GM18870 (cell line): ENCODE measurements around the gene AHCYL2.
"Not testable (repeated sequence)": the region's sequence is repeated elsewhere in the genome, so short reads cannot be mapped to it uniquely, and the experiment has no call there.

Experiments used
- ATAC-seq: cut with Tn5 transposase; IDR thresholded peaks from one replicate; pipeline ENCODE4 v1.9.1; 2021; ENCODE audit warnings: moderate library complexity; ENCODE audit not compliant: unreplicated experiment

The AHCYL2 gene

DNA sequence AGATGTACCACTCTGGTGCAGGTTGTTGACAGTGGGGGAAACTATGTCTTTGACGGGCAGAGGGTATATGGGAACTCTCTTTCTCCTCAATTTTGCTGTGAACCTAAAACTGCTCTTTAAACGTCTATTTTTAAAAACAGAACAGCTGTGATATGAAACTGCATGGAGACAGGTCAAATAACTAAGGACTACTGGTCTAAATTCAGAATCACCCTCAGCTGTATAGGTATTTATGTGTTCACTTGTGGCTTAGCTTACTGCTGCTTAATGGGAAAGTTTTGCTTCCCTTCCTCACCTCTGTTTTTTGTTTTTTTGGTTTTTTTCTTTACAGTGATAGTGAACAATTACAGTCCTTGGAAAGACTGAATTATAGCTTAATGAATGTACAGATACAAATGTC lies 122.5 kb downstream of the AHCYL2 start:
- no peak for ATAC-seq

GRCh38 chr7:129348023-129348740 lies 123.4 kb downstream of the AHCYL2 start:
- no peak for ATAC-seq

DNA sequence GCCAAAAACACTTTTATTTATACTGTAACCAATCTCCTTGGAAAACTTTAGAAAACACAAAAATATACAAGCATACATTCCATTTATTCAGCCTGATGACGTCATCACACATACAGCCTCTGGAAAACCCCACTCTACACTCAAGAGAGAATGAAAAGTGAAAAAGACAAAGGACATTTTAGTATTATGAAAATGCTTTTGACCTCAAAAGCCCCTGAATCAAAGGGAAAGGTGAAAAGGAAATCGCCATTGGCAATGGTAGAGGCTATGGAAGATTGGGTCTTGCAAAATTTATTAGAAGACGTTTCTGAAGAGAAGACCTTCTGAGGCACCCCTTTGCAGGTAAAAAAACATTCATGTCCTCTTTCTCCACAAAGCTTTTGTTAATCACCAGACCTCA lies 126.5 kb downstream of the AHCYL2 start:
- ATAC-seq, result no peak

- ATAC-seq, result not testable (repeated sequence)
Measured at GRCh38 chr7:129353104-129353503, 128.3 kb downstream of the AHCYL2 start.

GRCh38 chr7:129354428-129355157 lies 129.8 kb downstream of the AHCYL2 start:
- ATAC-seq, result no peak

DNA sequence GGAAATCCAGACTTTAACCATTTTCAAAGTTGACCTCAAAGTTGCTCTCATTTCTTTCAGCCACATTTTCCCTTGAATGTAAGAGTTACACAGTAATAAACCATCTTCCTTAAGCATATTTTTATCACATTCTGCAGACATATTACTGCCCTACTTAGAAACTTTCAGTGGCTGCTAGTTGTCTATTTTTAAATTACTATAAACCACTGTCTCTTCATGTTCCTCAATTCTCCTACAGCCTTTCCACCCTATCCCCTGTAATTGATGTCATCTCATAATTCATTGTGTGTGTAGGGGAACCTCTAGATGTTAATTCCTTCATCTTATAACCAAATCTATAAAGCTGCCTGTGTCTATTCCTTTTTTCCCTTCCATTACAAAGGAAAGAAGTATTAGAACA lies 131.3 kb downstream of the AHCYL2 start:
- ATAC-seq, result no peak

GRCh38 chr7:129359176-129359575 lies 134.3 kb downstream of the AHCYL2 start:
- ATAC-seq, result no peak

GRCh38 chr7:129359638-129360037 lies 134.8 kb downstream of the AHCYL2 start:
- no peak for ATAC-seq

DNA sequence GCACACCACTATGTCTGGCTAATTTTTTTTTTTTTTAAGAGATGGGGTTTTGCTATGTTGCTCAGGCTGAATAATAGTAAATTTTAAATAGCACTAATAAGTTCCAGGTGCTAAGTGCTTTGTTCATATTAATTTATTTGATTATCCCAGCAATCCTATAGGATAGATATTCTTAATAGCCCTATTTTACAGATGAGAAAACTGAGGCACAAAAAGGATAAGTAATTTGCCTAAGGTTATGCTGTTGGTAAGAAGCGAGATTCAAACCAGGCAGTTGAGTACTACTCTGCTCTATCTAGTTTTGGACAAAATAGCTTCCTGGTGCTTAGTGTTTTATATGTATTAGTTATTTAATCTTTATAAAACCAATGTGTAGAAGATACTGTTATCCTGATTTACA lies 136.9 kb downstream of the AHCYL2 start:
- ATAC-seq, result no peak

GRCh38 chr7:129362496-129362895 lies 137.7 kb downstream of the AHCYL2 start:
- ATAC-seq, result no peak

GRCh38 chr7:129367349-129367699 lies 142.5 kb downstream of the AHCYL2 start:
- no peak for ATAC-seq

DNA sequence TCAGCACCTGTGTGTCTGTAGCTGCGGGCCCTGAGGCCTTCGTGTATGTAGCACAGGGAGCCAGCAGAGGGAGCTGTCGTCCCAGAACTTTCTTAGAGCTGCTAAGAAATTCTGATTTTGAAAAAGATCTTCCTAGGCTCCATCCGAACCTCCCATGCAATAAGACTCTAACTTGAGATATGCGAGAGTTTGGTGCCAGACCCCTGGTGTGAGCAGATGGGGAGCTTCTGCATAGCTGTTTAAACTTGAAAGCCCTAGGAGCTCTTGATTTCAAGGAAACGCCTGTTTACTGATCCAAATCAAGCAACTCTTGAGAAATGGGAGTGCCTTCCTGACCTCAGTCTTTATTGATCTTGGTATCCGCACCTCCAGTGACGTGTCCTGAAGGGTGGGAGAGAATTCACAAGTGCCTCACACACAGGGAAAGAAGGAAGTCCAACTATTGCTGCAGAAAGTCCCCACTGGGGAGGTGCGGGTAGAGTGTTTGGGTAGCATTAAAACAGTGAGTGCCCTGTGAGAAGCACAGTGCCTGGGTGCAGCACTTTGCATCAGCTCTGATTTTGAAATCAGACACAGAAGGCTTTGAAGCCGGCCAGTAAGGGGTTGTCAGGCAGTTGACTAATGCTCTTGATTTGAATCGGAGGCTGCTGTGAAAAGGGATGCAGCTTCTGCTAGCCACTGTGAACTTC lies 143.0 kb downstream of the AHCYL2 start:
- peak; percentile 51 for ATAC-seq

DNA sequence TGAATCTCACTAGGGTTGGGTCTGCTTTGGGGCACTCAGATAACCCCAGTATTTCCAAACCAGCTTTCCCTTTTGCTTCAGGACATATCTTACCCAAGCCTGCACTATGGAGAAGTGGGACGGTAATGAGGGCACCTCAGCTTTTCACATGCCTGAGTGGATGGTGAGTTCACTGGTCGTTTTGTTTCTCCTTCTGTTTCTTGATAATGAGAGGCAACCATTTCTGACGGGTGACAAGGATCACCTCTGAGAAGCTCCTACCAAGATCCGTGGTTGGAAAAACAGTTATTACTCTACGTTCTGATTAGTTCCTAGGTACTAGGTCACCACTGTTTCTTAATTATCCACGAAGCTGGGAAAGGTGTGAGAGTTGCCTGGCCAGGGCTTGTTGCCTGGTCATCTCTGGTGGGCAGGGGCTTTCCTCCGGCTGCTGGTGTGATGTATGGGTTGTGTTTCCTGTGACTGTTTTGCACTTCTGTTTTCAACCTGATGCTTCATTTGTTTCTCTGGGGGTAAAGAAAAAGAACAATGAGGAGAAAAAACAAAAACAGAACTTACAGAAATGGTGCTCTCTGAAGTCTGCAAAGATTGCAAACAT lies 143.7 kb downstream of the AHCYL2 start:
- ATAC-seq, result peak; percentile 40

DNA sequence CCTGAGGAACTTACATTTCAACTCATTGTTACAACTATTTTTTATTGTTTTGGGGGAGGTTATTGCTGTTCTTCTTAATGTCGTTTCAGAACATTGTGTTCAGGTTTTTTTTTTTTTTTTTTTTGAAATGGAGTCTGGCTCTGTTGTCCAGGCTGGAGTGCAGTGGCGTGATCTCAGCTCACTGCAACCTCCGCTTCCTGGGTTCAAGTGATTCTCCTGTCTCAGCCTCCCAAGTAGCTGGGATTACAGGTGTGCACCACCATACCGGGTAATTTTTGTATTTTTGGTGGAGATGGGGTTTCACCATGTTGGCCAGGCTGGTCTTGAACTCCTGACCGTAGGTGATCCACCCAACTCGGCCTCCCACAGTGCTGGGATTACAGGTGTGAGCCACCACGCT lies 144.6 kb downstream of the AHCYL2 start:
- not testable (repeated sequence) for ATAC-seq

- ATAC-seq, result no peak
Measured at GRCh38 chr7:129370812-129371211, 146.0 kb downstream of the AHCYL2 start.

DNA sequence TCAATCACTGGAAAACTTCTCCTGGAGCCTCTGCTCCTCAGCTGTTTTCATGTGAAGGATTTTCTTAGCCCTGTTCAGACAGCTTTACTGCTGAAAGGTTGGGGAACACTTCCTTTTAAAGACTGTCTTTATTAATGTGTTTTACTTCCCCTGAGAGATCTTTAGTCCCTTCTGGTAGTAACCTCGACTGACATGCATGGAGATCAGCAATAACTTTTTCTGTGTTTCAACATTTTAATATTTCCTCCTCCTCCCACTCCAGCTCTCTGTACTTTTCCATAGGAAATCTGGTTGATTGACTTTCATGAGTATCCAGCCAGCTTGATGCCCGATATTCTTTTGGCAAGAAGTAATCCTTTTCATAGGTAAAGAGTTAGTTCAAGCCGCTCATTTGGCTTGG lies 146.7 kb downstream of the AHCYL2 start:
- no peak for ATAC-seq

DNA sequence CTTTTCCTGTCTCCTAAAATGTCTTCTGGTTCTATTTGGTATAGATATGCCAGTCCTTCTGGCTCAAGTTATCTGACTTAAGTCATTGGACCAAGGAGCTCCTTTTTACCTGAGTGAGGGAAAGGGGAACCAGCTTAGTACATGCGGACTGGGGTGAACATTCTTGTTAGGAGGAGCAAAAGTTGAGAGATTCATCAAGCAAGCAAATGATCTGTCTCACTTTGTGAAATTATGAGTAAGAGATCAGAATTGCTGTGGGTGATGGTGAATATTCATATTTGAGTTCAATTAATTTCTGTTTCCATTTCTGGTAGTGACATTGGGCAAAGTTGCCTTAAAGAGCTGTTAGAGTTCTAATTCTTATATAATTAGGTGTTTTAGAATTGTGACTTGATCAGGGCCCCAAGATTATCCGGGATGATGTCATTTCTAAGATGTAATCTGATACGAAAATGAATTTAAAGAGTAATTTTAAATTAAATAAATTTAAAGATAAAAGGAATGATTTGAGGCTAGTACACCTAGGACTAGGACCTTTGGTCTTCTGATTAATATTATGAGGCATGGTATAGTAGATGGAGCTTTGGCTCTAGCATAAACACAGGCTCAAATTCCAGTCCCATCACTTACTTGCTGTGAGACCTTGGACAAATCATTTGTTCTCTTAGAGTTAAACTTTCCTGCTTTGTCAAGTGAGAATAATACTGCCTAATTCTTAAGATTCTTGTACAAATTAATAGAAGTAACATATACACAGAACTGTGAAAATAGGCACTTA lies 149.0 kb downstream of the AHCYL2 start:
- ATAC-seq, result no peak

GRCh38 chr7:129375141-129375938 lies 150.5 kb downstream of the AHCYL2 start:
- no peak for ATAC-seq

DNA sequence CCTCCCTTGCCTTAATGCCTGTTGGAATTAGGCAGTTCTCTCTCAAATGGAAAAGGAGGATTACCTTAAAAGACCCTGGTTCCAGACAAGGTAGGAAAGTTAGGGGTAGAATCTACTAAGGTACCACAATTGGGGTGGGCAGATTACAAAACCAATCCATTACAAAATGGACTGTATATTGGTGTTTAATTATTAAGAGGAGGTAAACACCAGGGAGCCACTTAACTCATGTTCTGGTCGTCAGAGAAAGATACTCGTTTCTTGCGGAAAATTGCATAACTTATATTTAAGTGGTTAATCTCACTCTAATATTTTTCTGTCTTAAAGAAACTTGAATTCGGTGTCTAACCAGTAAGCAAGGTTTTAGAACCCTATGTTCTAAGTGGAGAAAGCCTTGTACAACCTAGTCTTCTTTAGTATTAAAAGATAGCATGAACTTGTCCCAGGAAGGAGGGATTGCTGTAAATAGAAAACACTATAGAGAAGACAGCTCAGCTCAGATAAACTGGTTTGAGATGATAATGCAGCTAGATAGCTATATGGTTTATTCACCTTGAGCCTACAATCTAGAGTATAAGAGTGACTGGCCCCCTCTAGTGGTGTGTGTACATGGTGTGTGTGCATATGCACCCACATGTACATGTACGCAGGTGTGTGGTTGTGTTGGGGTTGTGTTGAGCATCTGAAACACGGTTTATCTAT lies 151.4 kb downstream of the AHCYL2 start:
- no peak for ATAC-seq
